NCI-H510A (cell line): ENCODE measurements around the gene CENPO.

Experiments
- DNase-seq: peaks from one replicate; lab custom pipeline; 2025; lab: John Stamatoyannopoulos, UW

Gene CENPO

DNA sequence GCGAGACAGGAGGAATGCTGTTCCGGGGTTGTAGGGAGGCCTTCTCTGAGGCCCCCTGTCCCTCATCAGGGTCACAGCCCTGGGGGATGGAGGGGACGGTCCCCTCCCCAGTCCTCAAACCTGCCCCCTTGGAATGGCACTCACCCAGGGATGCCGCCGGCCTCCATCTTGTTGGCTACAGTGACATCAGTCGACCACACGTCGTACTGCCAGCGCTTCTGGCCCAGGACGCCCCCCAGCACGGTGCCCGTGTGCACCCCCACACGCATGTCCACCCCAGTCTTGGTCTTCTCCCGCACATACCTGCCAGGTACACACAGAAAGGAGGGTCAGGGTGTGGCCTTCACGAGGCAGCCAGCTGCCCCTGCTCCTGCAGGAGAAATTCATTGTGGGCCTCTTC, 46.5 kb downstream of the CENPO start:
- no peak for DNase-seq

DNA sequence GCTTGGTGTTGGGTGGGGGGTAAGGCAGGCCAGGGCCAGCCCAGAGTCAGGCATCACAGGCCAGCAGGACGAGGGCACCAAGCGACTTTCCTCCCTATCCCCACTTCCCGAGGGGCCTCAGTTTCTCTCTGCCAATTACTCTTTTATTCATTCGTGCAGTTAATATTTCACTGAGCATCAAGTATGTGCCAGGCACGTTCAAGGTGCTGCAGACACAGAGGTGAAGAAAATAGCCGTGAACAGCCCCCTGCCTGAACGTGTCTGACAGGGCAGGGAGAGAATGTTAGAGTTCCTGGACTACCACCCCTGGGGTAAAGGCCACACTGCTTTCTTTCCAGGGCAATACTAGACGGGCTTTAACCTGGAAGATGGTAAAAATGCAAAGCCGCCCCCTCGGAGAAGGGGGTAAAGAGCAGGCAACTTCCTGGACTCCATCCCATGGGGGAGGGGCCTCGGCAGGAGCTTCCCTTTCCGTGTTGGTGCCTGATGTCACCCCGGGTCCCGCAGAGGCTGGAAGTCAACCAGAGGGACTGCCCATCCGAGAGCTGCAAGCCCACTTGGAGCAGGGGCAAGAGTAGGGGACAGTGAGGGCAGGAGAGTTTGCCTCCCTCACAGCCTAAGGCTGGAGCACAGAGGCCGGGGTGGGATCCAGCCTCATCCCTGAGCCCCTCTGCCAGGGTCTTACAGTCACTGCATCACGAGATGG, 47.1 kb downstream of the CENPO start:
- DNase-seq = no peak

DNA sequence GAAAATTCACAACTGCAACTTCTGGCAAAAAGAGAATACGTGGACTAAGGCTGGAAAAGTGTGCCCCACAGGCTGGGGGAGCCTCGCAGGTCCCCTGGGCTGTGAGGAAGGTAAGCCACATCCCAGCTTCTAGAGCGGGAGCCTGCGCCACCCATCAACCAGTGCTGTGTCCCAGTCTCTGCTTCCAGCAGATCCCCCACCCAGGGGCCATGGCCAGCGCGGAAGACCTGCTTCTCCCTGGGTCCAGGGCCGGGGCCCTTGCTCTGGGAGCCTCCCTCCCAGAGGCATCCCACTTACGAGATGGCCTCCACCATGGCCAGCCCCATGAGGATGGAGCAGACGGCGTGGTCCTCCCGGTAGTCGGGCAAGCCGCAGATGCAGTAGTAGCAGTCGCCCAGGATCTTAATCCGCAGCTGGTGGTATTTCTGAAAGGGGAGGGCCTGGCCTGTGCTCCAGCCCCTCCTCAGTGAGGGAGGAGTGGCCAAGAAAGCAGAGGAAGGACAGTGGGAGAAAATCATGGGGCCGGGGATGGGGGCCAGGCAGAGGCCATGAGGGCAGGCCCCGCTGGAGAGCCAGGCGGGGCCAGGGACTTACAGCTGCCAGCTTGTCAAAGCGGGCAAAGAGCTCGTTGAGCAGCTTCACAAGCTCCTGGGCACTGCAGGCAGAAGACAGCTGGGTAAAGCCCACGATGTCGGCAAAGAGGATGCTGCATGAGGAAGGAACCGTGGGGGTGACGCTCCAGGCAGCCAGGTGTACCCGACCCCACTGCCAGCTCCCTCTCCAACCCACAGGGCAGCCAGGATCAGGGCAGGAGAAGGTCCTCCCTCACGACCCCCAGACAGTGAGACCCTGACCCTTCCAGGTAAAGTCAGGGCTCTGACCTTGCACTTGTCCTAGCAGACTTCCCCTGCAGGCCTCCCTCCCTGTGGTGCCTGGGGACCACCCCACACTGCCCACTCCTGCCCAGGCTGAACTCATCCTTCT, 48.0 kb downstream of the CENPO start:
- no peak for DNase-seq

DNA sequence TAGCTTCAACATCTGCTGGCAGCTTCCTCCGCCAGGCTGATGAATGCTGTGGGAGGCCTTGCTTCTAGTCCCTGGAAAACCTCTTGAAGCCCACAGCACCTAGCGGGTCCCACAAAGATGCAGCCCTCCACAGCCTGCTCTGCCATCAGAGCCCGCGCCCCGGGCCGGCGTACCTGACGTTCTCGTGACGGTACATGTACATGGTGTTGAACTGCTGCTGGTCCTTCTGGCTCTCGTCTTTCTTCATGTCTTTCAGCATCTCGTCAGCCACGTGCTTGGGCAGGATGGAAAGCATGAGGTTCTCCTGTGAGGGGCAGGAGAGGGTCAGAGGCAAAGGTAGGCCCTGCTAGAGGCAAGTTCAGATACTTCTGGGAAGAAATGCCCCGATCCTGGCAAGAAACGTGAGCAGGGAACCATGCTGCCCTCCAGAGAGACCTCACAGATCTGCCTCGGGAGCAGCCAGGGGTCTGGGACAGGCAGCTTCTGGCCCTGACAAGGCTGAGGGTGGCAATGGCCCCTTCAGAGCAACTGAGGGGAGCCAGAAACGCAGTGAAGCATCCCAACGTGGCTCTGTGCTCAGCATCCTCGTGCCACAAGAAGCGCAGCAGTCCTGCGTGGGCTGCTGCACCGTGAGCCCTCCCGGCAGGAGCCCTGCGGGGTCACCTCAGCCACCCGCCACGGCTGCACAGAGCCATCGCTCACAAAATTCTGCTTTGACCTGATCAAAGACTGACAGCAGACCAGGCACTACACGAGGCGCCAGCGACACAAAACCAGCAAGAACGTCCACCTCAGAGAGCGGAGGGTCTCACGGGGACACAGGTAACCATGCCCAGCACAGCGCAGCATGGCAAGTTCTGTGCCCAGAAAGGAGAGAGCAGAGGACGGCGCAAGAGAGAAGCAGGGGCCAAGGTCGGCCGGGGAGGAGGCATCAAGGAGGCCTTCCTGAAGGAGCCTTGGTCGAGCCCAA, 49.1 kb downstream of the CENPO start:
- no peak for DNase-seq

GRCh38 chr2:24843330-24843860, 50.2 kb downstream of the CENPO start:
- no peak for DNase-seq

- no peak for DNase-seq
Observed at GRCh38 chr2:24844023-24844685, 50.9 kb downstream of the CENPO start.

GRCh38 chr2:24845691-24846090, 52.5 kb downstream of the CENPO start:
- DNase-seq = no peak

DNA sequence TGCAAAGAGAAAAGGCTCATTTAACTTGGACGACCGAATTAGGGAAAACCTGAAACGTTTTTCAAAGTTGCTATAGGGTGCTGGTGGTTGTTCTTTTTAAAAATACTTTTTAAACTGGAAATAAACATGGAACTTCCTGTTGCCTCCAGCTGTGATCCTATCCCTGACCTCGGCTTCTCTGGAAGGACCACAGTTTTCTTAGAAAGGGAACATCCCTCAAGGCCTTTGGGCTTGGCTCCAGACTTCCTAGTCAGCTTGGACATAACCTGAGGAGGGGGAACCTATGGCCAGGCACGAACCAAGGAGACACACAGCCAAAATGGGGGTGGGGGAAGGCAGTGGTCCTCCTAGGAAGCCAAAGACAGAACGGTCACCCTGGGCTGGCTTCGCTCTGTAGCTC, 57.7 kb downstream of the CENPO start:
- DNase-seq = no peak

GRCh38 chr2:24852026-24852425, 58.8 kb downstream of the CENPO start:
- DNase-seq = no peak

GRCh38 chr2:24852431-24853020, 59.3 kb downstream of the CENPO start:
- DNase-seq = no peak

- DNase-seq = no peak
Observed at GRCh38 chr2:24853046-24853445, 59.8 kb downstream of the CENPO start.

DNA sequence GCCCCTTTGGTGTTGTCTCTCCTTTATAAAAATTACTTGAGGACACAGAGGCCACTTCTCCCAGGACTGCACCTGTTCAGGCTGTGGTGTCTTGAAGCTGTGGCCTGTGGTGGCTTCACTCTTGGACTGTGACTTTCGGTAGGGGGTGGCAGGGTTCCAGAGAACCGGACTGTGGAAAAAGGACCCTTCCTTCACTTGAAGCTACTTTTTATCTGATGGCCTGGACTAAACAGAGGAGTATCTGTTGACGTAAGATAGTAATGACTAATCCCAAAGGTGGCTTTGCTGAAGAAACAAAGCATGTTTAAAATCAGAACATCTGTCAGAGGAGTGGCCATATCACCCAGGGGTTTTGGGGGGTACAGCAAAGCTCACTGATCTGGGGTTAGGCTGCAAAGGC, 60.8 kb downstream of the CENPO start:
- DNase-seq = no peak

DNA sequence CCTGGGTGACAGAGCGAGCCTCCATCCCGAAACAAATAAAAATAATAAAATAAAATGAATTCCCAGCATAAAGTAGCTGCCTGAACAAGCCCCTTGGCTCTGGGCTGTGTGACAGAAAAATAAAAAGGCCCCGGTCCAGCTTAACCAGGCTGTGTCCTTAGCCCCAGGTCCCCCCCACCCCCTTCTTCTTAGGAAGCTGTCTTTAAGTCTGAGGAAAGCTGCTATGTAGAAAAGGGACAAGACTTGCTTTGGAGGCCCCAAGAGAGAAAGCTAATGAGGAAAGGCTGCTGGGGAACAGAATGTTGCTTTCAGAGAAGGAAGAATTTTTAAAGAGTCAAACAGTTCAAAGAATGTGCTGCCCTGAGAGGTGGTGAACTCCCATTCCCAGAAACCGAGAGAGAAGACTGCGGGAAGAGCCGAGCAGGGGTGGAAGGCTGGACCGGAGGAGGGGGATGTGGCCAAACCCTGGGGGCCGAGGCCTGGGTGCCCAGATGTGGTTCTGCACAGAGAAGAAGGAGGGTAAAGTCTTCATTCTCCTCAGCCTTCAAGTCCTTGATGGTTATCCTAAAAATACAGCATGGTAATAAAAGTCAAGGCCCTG, 61.9 kb downstream of the CENPO start:
- DNase-seq = no peak

DNA sequence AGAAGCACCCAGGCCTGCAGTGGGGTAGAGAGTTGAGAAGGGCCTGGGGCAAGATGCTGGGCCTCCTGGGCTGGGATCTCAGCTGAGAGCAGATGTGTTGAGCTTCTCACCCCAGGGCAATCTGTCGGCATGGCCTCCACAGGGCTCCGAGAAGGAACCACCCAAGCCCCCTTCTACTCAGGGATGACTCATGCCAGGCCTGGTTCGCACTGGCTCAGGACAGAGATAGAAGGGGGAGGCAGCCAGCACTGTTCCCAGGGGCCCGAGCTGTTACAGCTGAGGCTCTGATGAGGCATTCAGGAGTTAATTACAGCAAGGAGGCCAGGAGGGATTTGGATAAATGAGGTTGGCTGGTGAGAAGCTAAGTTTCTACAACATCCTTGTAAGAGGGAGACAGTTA, 62.5 kb downstream of the CENPO start:
- no peak for DNase-seq

DNA sequence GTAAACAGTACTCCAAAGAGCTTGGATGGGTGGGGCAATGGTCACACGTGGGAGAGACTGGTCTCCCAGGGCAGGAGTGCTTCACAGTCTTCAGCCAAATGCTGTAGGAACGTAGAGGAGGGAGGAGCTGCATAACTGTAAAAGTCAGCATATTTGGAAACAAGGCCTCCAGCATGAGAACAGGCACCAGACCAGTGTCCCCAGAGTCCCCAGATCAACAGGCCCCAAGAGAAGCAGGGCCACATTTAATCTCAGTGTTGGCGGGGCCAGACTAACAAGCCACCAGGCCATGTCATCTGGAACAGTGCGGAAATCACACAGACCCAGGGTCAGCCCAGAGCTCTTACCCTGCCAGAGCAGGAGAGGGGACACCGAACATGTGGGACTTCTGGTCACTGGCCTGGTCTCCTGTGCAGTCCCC, 63.6 kb downstream of the CENPO start:
- no peak for DNase-seq

- no peak for DNase-seq
Observed at GRCh38 chr2:24857746-24858145, 64.5 kb downstream of the CENPO start.

- no peak for DNase-seq
Observed at GRCh38 chr2:24858996-24859395, 65.8 kb downstream of the CENPO start.

- DNase-seq = no peak
Observed at GRCh38 chr2:24859968-24860600, 66.9 kb downstream of the CENPO start.

DNA sequence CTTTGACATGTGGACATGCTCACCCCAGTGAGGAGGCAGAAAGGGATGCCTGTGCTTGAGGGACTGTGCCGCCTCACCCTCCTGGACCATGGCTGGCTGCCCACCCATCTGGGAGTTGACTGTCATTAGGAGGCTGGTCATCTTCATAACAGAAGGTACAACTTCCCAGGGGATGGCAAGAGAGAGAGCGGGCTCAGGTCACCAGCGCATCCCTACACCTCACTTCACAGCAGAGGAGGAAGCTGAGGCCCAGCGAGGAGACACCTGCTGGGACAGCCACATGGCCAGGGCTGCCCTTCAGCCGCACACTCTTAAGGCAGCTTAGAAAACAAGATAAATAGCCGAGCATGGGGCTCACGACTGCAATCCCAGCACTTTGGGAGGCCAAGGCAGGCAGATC, 67.4 kb downstream of the CENPO start:
- no peak for DNase-seq

DNA sequence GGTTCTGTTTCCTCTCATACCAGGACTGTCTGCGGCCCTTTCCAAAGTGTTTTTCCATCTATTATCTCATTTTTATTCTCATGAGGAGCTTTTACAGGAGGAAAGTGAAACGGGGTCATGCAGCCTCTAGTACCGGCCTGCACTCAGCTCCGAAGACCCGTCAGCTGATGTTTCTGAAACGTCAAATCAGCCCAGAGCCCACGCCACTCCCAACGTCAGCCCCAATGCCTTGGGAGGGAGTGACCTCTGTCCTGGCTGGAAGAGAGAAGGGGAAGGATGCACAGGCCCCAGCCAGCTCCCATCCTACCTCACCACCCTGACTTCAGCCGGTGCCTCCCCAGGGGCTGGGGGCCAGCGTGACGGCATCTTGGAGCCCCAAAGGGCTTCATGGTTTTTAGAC, 68.3 kb downstream of the CENPO start:
- no peak for DNase-seq
